ENCODE measurements around the gene IGSF23.

DNA sequence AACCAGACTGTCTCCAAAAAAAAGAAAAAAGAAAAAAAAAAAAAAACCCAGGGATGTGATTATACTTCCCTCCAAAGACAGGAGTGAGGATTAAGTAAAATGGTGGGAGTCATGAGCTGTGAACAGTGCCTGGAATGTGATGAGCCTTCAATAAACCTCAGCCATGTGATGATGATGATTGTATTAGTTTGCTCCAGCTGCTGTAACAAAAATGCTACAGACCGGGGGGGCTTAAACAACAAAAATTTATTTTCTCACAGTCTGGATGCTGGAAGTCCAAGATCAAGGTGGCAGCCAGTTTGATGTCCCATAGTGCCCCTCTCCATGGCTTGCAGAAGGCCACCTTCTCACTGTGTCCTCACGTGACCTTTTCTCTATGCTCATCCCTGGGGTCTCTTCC lies 21.4 kb downstream of the IGSF23 start:
- TF ChIP-seq, protein P1, sequence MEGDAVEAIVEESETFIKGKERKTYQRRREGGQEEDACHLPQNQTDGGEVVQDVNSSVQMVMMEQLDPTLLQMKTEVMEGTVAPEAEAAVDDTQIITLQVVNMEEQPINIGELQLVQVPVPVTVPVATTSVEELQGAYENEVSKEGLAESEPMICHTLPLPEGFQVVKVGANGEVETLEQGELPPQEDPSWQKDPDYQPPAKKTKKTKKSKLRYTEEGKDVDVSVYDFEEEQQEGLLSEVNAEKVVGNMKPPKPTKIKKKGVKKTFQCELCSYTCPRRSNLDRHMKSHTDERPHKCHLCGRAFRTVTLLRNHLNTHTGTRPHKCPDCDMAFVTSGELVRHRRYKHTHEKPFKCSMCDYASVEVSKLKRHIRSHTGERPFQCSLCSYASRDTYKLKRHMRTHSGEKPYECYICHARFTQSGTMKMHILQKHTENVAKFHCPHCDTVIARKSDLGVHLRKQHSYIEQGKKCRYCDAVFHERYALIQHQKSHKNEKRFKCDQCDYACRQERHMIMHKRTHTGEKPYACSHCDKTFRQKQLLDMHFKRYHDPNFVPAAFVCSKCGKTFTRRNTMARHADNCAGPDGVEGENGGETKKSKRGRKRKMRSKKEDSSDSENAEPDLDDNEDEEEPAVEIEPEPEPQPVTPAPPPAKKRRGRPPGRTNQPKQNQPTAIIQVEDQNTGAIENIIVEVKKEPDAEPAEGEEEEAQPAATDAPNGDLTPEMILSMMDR (IDR thresholded peaks at IDR 0.05 in 4 of 5, conservative IDR thresholded peaks at IDR 0.05 in 1 of 5), result no peak
- no peak for TF ChIP-seq POLR2A (IDR thresholded peaks at IDR 0.05)

Measured in gastrocnemius medialis (tissue), 4 donors.